Measurements from ENCODE around the gene CLUH. TPM values are rescaled to one million over a fixed set of nuclear protein-coding genes. Genes with fewer than 3 reads are reported as not detected.

The CLUH gene
- total and polyA plus RNA-seq, 2 donors (not counting 3 experiments of a cell fraction or from before 2014, with no cell fraction given): 33.8 to 80.7 TPM

DNA sequence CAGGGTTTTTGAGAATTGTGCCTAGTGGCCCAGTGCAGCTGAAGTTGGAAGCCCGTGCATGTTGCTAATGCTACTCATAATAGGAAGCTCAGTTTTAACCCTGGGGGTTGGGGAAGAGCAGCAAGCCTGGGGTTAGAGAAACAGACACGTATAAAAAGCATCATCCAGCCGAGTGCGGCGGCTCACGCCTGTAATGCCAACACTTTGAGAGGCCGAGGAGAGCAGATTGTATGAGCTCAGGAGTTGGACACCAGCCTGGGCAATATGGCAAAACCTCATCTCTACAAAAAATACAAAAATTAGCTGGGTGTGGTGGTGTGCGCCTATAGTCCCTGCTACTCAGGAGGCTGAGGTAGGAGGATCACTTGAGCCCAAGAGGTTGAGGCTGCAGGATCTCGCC lies 2.3 kb upstream of the CLUH start:
- BruUV-seq (replicated peaks): no TSS peak
- H3K9me1 ChIP-seq (replicated peaks; ENCODE audit: control insufficient read depth, extremely low read depth, insufficient read depth, low read length): no peaks in the 10 kb centered on the region
- H3K27me3 ChIP-seq (ENCODE audit: control insufficient read depth in 2 of 2, insufficient read depth in 2 of 2, low read length in 2 of 2): no peaks in the 10 kb centered on the region
- no peak overlapping the region for H3K9ac ChIP-seq (replicated peaks; ENCODE audit: extremely low read depth, insufficient read depth, low read length)
- peaks cover 19% of the 10 kb centered on the region for H3K4me1 ChIP-seq (ENCODE audit: control insufficient read depth, extremely low read depth, insufficient read depth, low read length)
- H2AFZ ChIP-seq (ENCODE audit: low read depth, low read length): no peak overlapping the region
- no peak for DNase-seq (ENCODE audit: low read depth, low spot score)
- H3K27ac ChIP-seq (ENCODE audit: insufficient read depth, low read depth, low read length): no peak overlapping the region
- dilution Hi-C loops (cut with MboI; ENCODE audit: extremely low pct_ligation_motif_present, low sequenced_read_pairs): no loop called here
- ChIA-PET CTCF (no interaction called here), POLR2A (no interaction called here)
- H3K9me3 ChIP-seq (replicated peaks; ENCODE audit: control insufficient read depth, insufficient read depth, low read length): no peaks in the 10 kb centered on the region
- no peak overlapping the region for H3K4me2 ChIP-seq (ENCODE audit: insufficient read depth, low read length)
- no peak overlapping the region for H3K4me3 ChIP-seq (replicated peaks in 1 of 3; ENCODE audit: insufficient read depth in 1 of 3, low read depth in 1 of 3, low read length in 3 of 3)
- no peak for FAIRE-seq
- TF ChIP-seq MYC (IDR thresholded peaks at IDR 0.05; ENCODE audit: low read depth, low read length) (no peak), POLR2A (IDR thresholded peaks at IDR 0.05; ENCODE audit: low read depth, low read length) (no peak), JUN (IDR thresholded peaks at IDR 0.05; ENCODE audit: borderline replicate concordance, insufficient read depth, insufficient read length, low read depth) (no peak), FOS (IDR thresholded peaks at IDR 0.05; ENCODE audit: borderline replicate concordance, insufficient read depth, low read length) (no peak), GATA2 (IDR thresholded peaks at IDR 0.05; ENCODE audit: insufficient read depth, insufficient read length, low read depth, low read length) (no peak), EZH2 (IDR thresholded peaks at IDR 0.05; ENCODE audit: borderline replicate concordance, low read depth, low read length, severe bottlenecking) (no peak), POLR2AphosphoS5 (IDR thresholded peaks at IDR 0.05; ENCODE audit: insufficient read depth, low read depth, low read length) (no peak)
- TF ChIP-seq, protein P1, sequence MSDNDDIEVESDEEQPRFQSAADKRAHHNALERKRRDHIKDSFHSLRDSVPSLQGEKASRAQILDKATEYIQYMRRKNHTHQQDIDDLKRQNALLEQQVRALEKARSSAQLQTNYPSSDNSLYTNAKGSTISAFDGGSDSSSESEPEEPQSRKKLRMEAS (IDR thresholded peaks at IDR 0.05; ENCODE audit: insufficient read depth, insufficient read length): no peak
- TF ChIP-seq, protein P2, sequence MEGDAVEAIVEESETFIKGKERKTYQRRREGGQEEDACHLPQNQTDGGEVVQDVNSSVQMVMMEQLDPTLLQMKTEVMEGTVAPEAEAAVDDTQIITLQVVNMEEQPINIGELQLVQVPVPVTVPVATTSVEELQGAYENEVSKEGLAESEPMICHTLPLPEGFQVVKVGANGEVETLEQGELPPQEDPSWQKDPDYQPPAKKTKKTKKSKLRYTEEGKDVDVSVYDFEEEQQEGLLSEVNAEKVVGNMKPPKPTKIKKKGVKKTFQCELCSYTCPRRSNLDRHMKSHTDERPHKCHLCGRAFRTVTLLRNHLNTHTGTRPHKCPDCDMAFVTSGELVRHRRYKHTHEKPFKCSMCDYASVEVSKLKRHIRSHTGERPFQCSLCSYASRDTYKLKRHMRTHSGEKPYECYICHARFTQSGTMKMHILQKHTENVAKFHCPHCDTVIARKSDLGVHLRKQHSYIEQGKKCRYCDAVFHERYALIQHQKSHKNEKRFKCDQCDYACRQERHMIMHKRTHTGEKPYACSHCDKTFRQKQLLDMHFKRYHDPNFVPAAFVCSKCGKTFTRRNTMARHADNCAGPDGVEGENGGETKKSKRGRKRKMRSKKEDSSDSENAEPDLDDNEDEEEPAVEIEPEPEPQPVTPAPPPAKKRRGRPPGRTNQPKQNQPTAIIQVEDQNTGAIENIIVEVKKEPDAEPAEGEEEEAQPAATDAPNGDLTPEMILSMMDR (IDR thresholded peaks at IDR 0.05; ENCODE audit: extremely low read depth in 1 of 2, insufficient read depth in 1 of 2, low read depth in 1 of 2, low read length in 2 of 2): no peak
- H4K20me1 ChIP-seq (replicated peaks; ENCODE audit: control insufficient read depth, extremely low read depth, insufficient read depth, low read length): no peaks in the 10 kb centered on the region
- intact Hi-C loops (cut with micrococcal nuclease): no loop called here
- peaks cover 24% of the 10 kb centered on the region for H3K79me2 ChIP-seq (ENCODE audit: control insufficient read depth, insufficient read depth, low read length)
- H3K36me3 ChIP-seq (ENCODE audit: control insufficient read depth in 2 of 2, extremely low read depth in 1 of 2, insufficient read depth in 2 of 2, low read length in 2 of 2): no peaks in the 10 kb centered on the region
